Inflammatory macrophage (primary cell): ENCODE results near the gene LDB2.
"Not testable (repeated sequence)": the region's sequence is repeated elsewhere in the genome, so short reads cannot be mapped to it uniquely, and the experiment has no call there.

Source experiments
- DNase-seq, 2 donors: peaks; one replicate each; pipeline ENCODE4 v3.0.0-alpha.2; 2020 to 2022

Gene LDB2

DNA sequence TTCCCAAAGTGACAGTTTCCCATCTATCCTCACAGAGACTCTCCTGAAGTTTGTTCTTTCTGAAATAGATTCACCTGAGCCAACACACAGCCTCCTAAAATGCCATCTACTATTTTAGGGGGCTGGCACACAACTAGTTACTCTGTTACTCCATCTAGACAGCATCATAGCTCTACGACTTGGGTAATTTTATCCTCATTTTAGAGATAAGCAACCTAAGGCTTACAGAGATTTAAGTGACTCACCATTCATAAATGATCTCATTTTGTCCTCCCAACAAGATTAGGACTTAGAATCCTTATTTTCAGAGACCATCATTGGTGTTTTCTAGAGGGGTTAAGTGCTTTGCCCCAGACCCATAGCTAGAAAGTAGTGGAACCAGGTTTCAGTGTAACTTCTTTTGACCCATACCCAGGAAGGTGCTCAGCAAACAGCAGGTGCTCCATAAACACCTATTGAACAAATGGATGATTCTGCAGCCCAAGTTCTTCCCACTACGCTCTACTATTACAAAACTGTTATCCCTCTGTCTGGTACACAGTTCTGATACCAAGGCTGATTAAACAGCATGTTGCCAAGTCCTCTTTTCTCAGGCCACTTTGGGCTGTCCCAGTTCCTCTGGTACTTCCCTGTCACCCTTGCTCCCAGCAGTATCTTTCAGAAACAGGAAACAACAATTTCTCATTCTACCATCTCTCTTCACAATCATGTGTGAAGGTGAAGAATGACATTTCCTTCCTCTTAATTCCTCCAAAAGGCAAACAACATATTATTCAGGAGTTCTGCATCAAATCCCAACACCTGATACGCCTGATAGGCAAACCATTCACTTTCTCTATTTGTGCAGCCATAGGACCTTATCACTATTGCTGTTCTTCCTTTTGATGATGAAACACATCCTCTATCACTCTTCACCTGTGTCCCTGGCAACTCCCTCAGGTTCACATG lies 367.5 kb downstream of the LDB2 start:
- DNase-seq, result peak in 1 of 2 donors; percentile 7

DNA sequence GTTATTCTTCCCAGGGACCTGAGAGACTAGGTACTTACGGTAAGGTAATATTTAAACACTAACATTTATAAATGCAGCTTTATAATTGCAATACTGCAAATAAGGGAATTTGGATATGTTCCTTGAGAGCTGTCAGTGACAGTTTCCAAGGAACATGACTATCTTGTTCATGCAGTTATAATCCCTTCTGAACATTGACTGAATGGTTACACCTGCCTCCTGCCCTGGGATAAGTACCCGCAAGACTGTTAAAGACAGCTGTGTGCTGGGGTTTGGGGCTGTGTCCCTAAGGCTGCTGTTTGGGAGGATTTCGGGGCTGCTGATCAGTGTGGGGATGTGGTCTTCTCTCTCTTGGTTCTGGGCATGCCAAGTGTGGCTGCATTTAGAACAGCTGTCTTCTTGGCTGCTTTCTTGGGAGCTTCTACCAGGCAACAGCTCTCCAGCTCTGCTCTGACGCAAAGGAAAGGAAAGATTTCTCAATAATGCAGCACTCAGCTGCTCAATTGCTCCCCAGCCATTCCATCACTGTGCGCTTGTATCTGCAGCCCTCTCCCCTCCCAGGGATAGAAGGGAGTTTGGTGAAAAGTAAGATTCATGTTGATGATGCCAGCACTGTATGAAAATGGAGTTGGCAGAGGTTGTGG lies 373.4 kb downstream of the LDB2 start:
- no peak for DNase-seq

DNA sequence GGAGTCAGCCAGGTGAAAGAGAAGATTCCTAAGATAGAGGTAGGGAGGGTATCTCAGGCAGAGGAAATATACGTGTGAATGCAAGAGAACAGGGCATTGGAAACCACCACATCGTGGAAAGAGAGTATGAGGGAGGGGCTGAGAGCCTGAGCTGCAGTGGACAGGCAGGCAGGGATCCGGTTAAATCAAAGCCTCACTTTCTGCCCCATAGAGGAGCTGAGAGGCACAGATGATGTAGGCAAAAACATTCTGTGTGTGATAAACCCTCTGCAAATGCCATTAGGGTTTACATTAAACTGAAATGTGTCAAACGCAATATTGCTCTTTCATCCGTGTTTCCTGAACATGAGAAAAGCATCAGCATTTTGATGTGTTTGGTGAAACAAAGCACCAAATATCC lies 374.0 kb downstream of the LDB2 start:
- no peak for DNase-seq

DNA sequence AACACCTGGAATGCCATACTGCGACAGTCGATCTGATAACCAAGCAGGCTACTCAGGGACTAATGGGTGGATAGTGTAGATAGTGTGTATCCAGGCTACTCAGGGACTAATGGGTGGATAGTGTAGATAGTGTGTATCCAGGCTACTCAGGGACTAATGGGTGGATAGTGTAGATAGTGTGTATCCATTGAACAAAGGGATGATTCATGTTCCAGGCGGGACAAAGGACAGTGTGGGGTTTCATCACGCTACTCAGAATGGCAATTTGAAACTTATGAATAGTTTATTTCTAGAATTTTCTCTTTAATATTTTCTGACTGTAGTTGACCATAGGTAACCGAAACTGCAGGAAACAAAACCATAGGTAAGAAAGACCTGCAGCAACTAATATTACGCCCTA lies 374.9 kb downstream of the LDB2 start:
- not testable (repeated sequence) for DNase-seq

DNA sequence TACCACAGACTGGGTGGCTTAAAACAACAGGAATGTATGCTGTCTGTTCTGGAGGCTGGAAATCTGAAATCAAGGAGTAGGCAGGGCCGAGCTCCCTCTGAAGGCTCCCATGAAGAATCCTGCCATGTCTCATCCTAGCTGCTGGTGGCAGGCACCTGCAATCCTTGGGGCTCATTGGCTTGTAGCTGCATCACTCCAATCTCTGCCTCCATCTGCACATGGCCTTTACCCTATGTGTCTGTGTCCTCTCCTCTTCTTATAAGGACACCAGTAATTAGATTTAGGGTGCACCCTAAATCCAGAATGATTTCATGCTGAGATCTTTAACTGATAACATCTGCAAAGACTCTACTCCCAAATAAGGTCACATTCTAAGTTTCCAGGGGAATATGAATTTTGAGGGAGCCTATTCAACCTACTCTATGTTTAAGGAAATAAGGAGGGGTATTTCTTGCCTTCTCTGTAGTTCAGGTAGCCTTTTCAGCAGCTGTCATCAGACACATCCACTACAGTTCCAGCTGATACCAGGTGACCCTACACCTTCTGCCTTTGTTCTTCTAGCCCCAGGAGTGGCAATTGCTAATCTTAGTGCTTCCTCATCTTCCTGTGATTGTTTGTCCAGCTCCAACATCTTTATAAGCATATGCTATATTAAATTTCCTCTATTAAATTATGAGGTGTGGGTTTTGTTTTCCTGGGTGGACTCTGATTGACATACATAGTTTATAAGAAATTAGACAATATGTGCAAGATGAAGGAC lies 377.1 kb downstream of the LDB2 start:
- DNase-seq, result no peak

DNA sequence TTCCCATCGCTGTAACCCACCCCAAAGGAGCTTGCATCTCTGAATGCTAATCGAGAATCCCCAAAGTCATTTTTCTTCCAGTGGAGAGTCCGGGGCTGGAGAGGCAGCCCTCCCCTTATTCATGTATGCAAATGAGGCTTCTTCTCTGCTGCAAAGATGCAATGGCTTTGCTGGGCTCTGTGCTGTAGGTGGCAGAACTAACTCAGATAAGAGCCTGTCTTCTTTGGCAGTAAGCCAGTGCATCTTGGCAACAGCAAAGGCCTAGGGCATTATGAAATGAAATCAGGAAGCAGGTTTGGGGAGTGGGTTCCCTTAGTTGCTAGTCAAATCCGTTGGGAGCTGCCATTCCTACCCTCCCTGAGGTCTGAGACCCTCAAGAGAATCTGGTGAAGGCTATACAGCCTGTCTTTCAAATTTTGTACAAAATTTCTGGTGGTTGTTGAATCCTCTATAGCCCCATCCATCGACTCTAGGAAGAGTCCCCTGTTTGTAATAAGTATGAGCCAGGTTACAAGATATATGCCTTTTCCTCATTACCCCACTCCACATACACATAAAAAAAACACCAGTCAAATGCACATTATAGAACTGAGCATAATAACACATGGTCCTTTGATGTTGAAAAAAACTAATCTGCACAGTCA lies 381.5 kb downstream of the LDB2 start:
- no peak for DNase-seq

DNA sequence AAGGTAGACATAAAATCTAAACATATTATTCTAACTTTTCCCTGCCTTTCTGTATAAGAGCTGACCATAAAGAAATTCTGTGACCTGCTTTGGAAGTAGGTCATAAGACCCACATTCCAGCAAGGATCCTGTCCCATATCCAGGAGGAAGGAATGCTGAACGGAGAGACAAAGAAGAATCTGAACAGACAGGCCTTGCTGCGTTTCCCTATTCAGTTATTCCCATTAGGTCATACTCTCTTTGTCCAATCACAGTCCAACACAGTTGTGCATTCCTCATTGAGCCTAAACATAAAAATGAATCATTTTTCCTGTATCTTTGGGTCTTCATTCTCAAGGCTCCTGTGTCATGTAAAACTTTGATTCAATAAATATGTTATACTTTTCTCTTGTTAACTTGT lies 384.6 kb downstream of the LDB2 start:
- DNase-seq, result no peak

DNA sequence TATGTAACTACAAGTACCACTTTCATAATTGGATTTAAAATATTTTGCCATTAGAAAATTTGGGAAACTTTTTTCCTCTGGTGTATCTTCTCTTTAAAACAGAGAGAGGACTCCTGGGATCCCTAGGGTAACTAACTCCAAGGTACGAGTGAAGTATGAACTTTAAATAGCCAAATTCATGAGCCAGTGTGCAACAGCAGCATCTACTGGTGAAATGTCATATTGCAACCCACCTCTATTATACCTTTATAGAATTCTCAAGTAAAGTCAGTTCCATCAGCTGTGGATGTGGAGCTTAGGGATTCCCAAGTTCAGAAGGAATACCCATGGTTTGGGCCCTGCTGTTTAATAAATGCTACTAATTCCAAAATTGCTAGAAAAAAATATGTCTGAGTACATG lies 389.5 kb downstream of the LDB2 start:
- DNase-seq, result peak in 1 of 2 donors; percentile 11

DNA sequence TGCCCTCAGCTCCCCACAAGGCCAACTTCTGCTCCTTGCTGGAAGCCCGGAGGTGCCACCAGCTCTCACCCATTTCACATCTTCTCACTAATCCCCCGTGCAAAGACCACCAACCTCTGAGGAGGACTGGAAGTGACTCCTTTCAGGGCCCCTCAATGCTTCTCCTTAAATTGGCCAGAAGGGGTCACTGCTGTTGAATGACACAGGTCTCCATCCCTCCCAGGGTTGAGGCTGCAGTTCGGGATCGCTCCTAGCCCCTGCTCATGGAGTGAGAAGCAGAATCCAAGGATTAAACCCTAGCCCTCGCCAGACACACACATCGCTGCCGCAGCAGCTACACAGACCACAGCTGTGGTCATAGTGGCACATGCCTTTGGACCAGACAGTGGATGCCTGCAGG lies 392.7 kb downstream of the LDB2 start:
- DNase-seq, result no peak

DNA sequence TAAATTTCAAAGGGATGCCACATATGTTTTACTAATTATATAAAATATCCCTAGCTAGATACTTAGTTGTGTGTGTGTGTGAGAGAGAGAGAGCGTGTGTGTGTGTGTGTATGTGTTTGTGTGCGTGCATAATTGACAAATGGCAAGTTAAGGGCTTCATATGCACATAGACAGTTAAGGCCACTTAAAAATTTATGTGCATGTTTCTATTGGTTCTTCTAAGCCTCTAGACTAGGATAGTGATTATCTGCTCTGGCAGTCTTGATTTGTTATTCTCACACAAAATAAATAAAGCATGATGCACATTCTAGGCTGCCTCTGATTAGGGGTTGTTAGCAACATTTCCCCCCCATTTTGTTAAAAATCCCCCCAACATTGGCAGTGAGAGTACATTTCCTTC lies 393.2 kb downstream of the LDB2 start:
- DNase-seq, result no peak

DNA sequence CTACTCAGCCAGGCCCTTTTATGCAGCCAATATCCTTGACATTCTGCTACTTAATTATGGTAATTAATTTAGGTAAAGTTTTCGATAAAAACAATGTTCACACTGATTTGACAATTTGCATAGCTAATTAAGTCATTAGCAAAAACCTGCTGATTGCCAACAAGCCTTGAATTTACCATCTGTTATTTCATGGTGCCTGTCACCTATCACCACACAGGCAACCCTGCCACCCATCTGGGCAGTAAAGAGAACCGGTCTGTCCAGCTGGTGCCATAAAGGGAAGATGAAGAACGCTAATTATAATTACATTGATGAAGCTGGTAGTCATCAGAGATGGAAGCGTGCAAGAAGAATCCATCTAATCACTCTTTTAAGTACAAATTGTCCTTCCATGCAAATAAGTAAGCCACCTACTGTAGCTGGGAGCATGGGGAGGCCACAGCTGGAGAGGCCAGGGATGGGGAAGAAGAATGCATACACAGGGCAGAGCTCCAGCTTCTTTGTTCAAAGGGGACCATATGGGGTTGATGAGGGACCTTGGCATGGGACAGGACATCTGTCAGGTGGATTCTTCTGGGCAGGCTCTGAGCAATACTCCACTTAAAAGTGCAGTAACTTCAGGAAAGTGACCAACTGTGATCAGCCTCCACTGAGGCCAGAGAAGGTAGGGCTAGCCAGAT lies 394.9 kb downstream of the LDB2 start:
- no peak for DNase-seq

DNA sequence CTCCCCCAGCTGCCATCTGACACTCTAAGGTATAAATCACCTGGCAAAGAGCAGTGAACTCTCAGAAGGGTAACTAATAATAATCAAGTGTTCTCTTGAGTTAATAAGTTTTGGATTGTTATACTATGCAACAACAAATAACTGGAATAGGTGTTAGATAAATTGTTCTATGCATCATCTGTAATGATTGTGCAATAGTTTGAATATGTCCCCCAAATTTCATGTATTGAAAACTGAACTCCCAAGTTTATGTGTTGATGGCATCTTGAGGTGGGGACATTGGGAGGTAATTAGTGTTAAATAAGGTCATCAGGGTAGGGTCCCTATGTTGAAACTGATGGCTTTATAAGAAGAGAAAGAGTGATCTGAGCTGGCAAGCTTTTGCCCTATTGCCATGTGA lies 399.5 kb downstream of the LDB2 start:
- DNase-seq, result no peak

DNA sequence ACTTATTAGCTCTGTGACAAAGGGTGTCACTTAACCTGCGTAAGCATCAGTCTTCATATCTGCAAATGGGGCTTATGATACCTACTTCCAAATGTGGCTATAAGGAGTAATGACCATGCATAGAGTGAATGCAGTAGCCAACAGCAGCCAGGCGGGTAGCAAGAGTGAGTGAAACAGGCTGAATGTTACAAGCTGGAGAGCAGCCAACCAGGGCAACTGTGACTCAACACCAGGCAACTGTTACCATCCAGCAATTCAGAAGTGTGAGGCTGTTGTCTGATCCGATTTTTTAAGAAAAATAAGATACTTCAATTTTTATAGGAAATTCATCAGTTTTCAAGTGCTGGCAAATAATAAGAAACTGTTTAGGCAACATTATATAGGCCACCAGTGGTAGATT lies 401.9 kb downstream of the LDB2 start:
- no peak for DNase-seq

DNA sequence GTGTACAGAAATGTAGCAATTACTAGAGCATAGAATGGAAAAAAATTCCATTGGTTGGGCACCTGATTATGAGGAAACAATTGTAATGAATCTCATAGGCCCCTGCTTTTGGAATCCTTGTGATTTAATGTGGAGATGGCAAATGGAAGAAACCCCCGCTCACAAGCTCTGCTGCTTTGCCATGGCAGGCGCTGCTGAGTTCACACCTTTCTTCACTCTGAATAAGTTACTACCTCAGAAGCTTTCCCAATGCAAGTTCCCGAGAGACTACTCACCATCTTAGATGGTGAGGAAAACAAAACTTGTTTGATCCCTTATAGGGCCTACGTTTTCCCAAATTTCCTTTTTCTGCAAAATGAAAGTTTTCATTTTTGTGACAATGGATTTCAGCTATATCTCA lies 405.6 kb downstream of the LDB2 start:
- no peak for DNase-seq

DNA sequence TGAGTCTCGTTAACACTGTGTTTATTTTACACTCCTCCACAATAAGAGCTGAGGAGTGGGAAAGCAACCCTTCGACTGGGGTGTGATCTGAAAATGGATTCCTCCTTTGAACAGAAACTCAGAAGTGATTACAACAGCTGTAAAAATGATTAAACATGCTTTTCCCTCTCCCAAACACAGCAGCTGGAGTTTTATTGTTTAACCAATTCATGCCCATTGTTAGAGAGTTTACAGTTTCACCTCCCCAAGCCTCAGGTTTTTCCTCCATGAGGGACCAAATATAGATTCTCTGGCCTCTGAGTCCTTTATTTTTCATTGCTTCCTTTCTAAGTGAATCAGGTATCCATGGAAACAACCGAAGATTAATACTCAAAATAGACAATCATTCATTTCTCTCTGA lies 409.2 kb downstream of the LDB2 start:
- DNase-seq, result no peak

DNA sequence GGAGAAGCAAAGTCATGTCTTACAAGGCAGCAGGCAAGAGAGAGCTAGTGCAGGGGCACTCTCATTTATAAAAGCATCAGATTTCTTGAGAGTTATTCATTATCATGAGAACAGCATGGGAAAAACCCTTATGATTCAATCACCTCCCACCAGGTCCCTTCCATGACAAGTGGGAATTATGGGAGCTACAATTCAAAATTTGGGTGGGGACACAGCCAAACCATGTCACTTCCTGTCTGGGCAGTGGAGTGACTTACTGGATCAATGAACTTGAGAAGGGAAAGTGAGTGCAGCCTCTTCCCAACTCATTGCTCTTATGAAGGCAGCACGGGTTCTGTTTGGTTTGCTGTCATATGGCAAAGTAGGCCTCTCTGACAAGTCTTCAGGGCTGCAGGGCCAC lies 410.4 kb downstream of the LDB2 start:
- no peak for DNase-seq

DNA sequence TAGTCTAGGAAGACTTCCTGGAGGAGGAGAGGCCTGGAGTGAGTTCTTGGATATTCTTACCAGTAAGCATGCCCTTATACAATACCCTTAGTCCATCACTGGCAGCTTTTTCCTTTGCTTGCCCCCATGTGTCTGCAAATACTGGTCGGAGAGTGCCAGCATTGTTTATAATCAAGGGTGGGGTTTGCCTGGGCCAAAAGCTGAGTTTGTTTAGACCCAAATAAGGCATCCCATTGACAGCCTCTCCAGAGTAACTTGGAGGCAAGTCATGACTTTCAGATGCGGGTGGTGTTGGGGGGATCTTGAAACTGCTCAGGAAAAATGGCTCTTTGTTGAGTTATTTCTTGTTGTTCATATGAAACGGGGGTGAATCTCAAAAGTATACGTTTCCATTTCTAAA lies 413.7 kb downstream of the LDB2 start:
- DNase-seq, result no peak

DNA sequence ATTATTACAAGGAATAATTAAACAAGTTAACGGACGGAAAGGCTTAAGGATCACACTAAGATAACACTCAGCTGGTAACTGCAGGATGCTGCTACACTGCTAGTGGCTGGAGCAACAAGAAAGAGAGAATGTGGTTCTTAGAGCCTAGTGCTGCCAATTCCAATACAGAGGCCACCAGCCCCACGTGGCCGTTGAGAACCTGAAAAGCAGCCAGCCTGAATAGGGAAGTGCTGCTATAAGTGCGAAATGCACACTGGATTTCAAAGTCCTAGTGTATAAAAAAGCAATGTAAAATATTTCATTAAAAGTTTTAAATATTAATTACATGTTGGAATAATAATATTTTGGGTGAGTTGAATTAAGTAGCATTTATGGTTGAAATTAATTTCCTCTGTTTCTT lies 414.9 kb downstream of the LDB2 start:
- DNase-seq, result no peak

DNA sequence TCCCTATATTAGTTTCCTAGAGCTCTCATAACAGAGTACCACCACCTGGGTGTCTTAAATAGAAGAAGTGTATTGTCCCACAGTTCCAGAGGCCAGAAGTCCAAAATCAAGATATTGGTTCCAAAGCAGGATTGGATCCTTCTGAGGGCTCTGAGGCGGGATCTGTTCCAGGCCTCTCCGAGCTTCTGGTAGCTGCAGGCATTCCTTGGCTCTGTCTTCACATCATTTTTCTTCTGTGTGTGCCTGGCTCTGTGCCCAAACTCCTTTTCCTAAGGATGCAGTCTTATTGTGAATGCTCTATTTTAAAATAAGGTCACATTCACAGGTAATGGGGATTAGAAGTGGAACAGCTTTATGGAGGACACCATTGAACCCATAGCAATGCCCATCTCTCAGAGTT lies 418.4 kb downstream of the LDB2 start:
- no peak for DNase-seq

DNA sequence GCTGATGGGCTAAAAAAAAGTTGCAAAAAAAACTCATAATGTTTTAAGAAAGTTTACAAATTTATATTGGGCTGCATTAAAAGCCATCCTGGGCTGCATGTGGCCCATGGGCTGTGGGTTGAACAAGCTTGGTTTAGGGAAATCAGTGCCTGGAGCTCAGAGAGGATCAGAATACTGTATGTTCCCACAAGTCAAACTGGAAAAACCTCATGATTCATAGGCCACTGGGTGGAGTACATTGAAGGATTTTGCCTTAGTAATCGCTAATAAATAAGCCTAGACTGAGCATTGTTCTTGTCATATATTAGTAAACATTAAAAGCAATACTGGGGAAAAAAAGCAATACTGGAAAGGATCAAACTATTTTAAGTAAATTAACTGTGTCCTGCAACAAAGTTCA lies 425.9 kb downstream of the LDB2 start:
- no peak for DNase-seq

DNA sequence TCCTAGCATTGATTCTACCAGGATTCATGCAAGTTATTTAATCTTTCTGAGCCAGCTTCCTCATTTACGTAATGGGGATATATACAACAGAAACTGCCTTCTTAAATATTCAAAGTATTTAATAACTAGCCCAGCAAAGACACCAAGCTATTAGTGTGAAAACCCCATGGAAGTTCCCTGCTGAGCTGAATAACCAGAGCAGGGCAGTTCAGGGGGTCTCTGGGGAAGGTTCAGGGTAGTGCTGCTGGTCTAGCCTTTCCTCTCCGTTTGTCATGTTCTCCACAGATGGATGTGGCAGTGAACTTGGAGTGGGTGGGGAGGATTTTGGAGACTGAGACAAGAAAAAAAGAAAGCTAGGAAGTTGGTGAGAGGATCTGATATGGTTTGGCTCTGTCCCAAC lies 431.4 kb downstream of the LDB2 start:
- DNase-seq, result no peak

DNA sequence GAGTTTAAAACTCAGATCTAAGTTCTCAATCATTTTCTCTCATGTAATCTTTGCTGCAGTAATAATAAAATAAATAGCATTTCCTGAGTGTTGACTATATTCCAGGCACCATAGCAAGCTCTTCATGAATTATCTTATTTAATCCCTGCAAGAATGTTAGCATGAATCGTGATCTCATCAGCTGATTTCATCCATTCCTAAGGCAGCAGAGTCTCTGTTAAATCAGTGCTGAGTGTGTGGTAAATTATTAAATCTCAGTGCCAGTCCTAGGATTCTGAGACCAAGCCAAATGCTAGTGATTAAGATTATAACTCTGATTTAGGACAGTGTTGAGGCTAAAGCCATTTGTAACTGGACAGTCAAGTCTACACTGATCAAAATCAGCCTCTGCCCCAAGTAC lies 431.9 kb downstream of the LDB2 start:
- DNase-seq, result no peak
